ENCODE measurements around the gene SPG11. TPM values are rescaled to one million over a fixed set of nuclear protein-coding genes. Genes with fewer than 3 reads are reported as not detected.

The SPG11 gene
- total RNA-seq, 1 donor from 2014 or later = 146 TPM

- DNase-seq (ENCODE audit: low read depth) = no peak
Observed at GRCh38 chr15:44519537-44519936, 143.9 kb downstream of the SPG11 start.

DNA sequence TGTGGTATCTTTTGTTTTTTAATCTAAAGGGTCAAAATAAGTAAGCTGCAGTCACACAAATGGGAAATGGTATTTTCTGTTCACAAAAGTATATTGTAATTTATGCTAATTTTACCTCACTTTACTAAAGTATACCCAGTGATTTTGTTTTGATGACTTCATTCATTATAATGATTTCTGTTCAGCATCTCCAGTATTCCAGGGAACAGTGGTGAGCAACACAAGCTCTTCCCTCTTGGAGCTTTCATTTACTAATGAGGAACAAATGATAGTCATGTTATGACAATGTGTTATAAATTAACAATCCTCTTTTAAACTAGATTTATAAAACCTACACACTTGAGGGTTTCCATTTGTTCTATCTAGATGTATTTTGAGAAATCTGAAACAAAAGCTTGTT, 147.0 kb downstream of the SPG11 start:
- DNase-seq (ENCODE audit: low read depth) = no peak

Other genes with a start within 250 kb of the SPG11 start
- 65.6 and 71.2 TPM in 2 replicates for gene CTDSPL2, start 236.0 kb downstream of the SPG11 start, total RNA-seq
- 42.4 and 129 TPM in 2 replicates for gene EIF3J, start 126.5 kb downstream of the SPG11 start, total RNA-seq
- gene PATL2, start 47.7 kb upstream of the SPG11 start, total RNA-seq = not detected in 2 replicates
- gene B2M, start 47.9 kb upstream of the SPG11 start, total RNA-seq = 2,364 and 3,472 TPM in 2 replicates
- gene TRIM69, start 72.9 kb upstream of the SPG11 start, total RNA-seq = 17.0 and 26.5 TPM in 2 replicates

Measured in renal cortical epithelial cell (primary cell).